Measurements from ENCODE around the gene ATP8B1. TPM values are rescaled to one million over a fixed set of nuclear protein-coding genes. Genes with fewer than 3 reads are reported as not detected.

ATP8B1 gene
- total RNA-seq, 1 donor from 2014 or later, result 20.8 TPM

GRCh38 chr18:57759650-57760049 lies 43.5 kb downstream of the ATP8B1 start:
- Histone ChIP-seq H3K4me3 (ENCODE audit: low read depth, low read length) (no peak overlapping the region), H3K27me3 (ENCODE audit: control insufficient read depth, insufficient read depth, low read length) (no peaks in the 10 kb centered on the region), H3K36me3 (ENCODE audit: control insufficient read depth, insufficient read depth, low read length) (peaks cover 3% of the 10 kb centered on the region)
- FAIRE-seq (no peak), DNase-seq (ENCODE audit: low read depth) (no peak)
- TF ChIP-seq CTCF (IDR thresholded peaks at IDR 0.05; ENCODE audit: insufficient read depth, low read length, severe bottlenecking), result no peak

GRCh38 chr18:57755473-57756067 lies 47.5 kb downstream of the ATP8B1 start:
- DNase-seq (ENCODE audit: low read depth), result no peak
- Histone ChIP-seq H3K4me3 (ENCODE audit: low read depth, low read length) (no peak overlapping the region), H3K36me3 (ENCODE audit: control insufficient read depth, insufficient read depth, low read length) (peaks cover 2% of the 10 kb centered on the region), H3K27me3 (ENCODE audit: control insufficient read depth, insufficient read depth, low read length) (no peaks in the 10 kb centered on the region)
- no peak for FAIRE-seq
- no peak for TF ChIP-seq CTCF (IDR thresholded peaks at IDR 0.05; ENCODE audit: insufficient read depth, low read length, severe bottlenecking)

GRCh38 chr18:57754577-57755338 lies 48.4 kb downstream of the ATP8B1 start:
- no peak for FAIRE-seq
- H3K4me3 ChIP-seq (ENCODE audit: low read depth, low read length), result no peak overlapping the region
- TF ChIP-seq CTCF (IDR thresholded peaks at IDR 0.05; ENCODE audit: insufficient read depth, low read length, severe bottlenecking), result no peak
- peaks cover under 1% of the 10 kb centered on the region for H3K36me3 ChIP-seq (ENCODE audit: control insufficient read depth, insufficient read depth, low read length)
- H3K27me3 ChIP-seq (ENCODE audit: control insufficient read depth, insufficient read depth, low read length), result no peaks in the 10 kb centered on the region
- DNase-seq (ENCODE audit: low read depth), result no peak

GRCh38 chr18:57753063-57753462 lies 50.1 kb downstream of the ATP8B1 start:
- Histone ChIP-seq H3K27me3 (ENCODE audit: control insufficient read depth, insufficient read depth, low read length) (no peaks in the 10 kb centered on the region), H3K4me3 (ENCODE audit: low read depth, low read length) (no peak overlapping the region), H3K36me3 (ENCODE audit: control insufficient read depth, insufficient read depth, low read length) (no peaks in the 10 kb centered on the region)
- no peak for DNase-seq (ENCODE audit: low read depth)
- no peak for FAIRE-seq
- TF ChIP-seq CTCF (IDR thresholded peaks at IDR 0.05; ENCODE audit: insufficient read depth, low read length, severe bottlenecking), result no peak

GRCh38 chr18:57749604-57749970 lies 53.5 kb downstream of the ATP8B1 start:
- Histone ChIP-seq H3K27me3 (ENCODE audit: control insufficient read depth, insufficient read depth, low read length) (no peaks in the 10 kb centered on the region), H3K36me3 (ENCODE audit: control insufficient read depth, insufficient read depth, low read length) (no peaks in the 10 kb centered on the region), H3K4me3 (ENCODE audit: low read depth, low read length) (no peak overlapping the region)
- FAIRE-seq (no peak), DNase-seq (ENCODE audit: low read depth) (no peak)
- TF ChIP-seq CTCF (IDR thresholded peaks at IDR 0.05; ENCODE audit: insufficient read depth, low read length, severe bottlenecking), result no peak
